T-helper 1 cell treated with Interleukin-12 subunit alpha and Interleukin-12 subunit beta and Interleukin-4 antibody, amounts not matched to agents 30 ng/mL and 1 ng/mL, for 36 hours (primary cell): ENCODE measurements around the gene HSPA12B. TPM values are rescaled to one million over a fixed set of nuclear protein-coding genes. Genes with fewer than 3 reads are reported as not detected.

Experiments
- intact Hi-C: fragments of 100-400 bp; cut with micrococcal nuclease; formaldehyde crosslinking; loops from one replicate; pipeline ENCODE4 v1.15.1; 2024
- total RNA-seq: library from RNA; stranded (reverse); gene quantifications from 2 replicates; pipeline ENCODE4 v1.2.3, GENCODE V29; 2022

The HSPA12B gene
- total RNA-seq, 1 donor from 2014 or later: not detected

GRCh38 chr20:3702611-3703391 lies 29.7 kb upstream of the HSPA12B start:
- intact Hi-C loops: no loop called here

- intact Hi-C loops: no loop called here
Measured at GRCh38 chr20:3704087-3704486, 28.4 kb upstream of the HSPA12B start.

GRCh38 chr20:3705491-3705969 lies 27.0 kb upstream of the HSPA12B start:
- intact Hi-C loops: no loop called here

GRCh38 chr20:3705970-3706739 lies 26.3 kb upstream of the HSPA12B start:
- intact Hi-C loops: no loop called here

- intact Hi-C loops: no loop called here
Measured at GRCh38 chr20:3706774-3707507, 25.5 kb upstream of the HSPA12B start.

GRCh38 chr20:3707508-3707899 lies 25.0 kb upstream of the HSPA12B start:
- intact Hi-C loops: no loop called here

GRCh38 chr20:3710011-3710466 lies 22.4 kb upstream of the HSPA12B start:
- intact Hi-C loops: no loop called here

GRCh38 chr20:3710703-3711483 lies 21.6 kb upstream of the HSPA12B start:
- intact Hi-C loops: loop anchor here (1.0 kb wide), 2 partner anchors 35 to 148 kb away; no protein-coding TSS in a partner anchor

GRCh38 chr20:3711484-3711941 lies 21.0 kb upstream of the HSPA12B start:
- intact Hi-C loops: loop anchor here (1.0 kb wide), 2 partner anchors 35 to 148 kb away; no protein-coding TSS in a partner anchor

GRCh38 chr20:3712279-3712873 lies 20.1 kb upstream of the HSPA12B start, which contains the start of gene SIGLEC1:
TSS of gene SIGLEC1 (minus strand) at chr20:3712600. CDS start at chr20:3707128, 5,472 bp downstream.
- intact Hi-C loops: no loop called here

GRCh38 chr20:3714092-3714491 lies 18.4 kb upstream of the HSPA12B start:
- intact Hi-C loops: no loop called here

GRCh38 chr20:3716195-3716834 lies 16.2 kb upstream of the HSPA12B start:
- intact Hi-C loops: loop anchor here (1.0 kb wide), 1 partner anchor 139 kb away; no protein-coding TSS in a partner anchor

GRCh38 chr20:3719046-3719445 lies 13.4 kb upstream of the HSPA12B start:
- intact Hi-C loops: no loop called here

GRCh38 chr20:3720068-3720467 lies 12.4 kb upstream of the HSPA12B start:
- intact Hi-C loops: no loop called here

- intact Hi-C loops: no loop called here
Measured at GRCh38 chr20:3720626-3721025, 11.9 kb upstream of the HSPA12B start.

GRCh38 chr20:3721912-3722311 lies 10.6 kb upstream of the HSPA12B start:
- intact Hi-C loops: no loop called here

GRCh38 chr20:3723284-3723683 lies 9.2 kb upstream of the HSPA12B start:
- intact Hi-C loops: no loop called here

GRCh38 chr20:3724356-3724755 lies 8.1 kb upstream of the HSPA12B start:
- intact Hi-C loops: no loop called here

- intact Hi-C loops: no loop called here
Measured at GRCh38 chr20:3727401-3728021, 5.0 kb upstream of the HSPA12B start.
